GM21576 (cell line): ENCODE measurements around the gene HOXA7.

Source experiments
- ATAC-seq: cut with Tn5 transposase; IDR thresholded peaks from one replicate; pipeline ENCODE4 v1.9.1; 2021; ENCODE audit warnings: mild to moderate bottlenecking, moderate library complexity; ENCODE audit not compliant: unreplicated experiment

HOXA7 gene

GRCh38 chr7:27171637-27172314 is 15.3 kb upstream of the HOXA7 start:
- ATAC-seq: no peak

GRCh38 chr7:27171325-27171636 is 14.8 kb upstream of the HOXA7 start:
- ATAC-seq: no peak

GRCh38 chr7:27170426-27171324 is 14.2 kb upstream of the HOXA7 start:
- ATAC-seq: no peak

GRCh38 chr7:27169658-27170425 is 13.4 kb upstream of the HOXA7 start:
- ATAC-seq: no peak

GRCh38 chr7:27168265-27168947 is 11.9 kb upstream of the HOXA7 start:
- no peak for ATAC-seq

GRCh38 chr7:27167916-27168264 is 11.4 kb upstream of the HOXA7 start:
- no peak for ATAC-seq

GRCh38 chr7:27166531-27167505 is 10.3 kb upstream of the HOXA7 start:
- no peak for ATAC-seq

GRCh38 chr7:27165996-27166530 is 9.6 kb upstream of the HOXA7 start:
- no peak for ATAC-seq

GRCh38 chr7:27165089-27165995 is 8.9 kb upstream of the HOXA7 start, which contains the start of gene HOXA9:
Gene HOXA9 (minus strand): TSS chr7:27165537. CDS start chr7:27165457, 80 bp downstream.
- ATAC-seq: no peak

GRCh38 chr7:27164367-27165088 is 8.1 kb upstream of the HOXA7 start:
- ATAC-seq: no peak

GRCh38 chr7:27164045-27164366 is 7.5 kb upstream of the HOXA7 start:
- no peak for ATAC-seq

GRCh38 chr7:27163288-27164044 is 7.0 kb upstream of the HOXA7 start:
- ATAC-seq: no peak

GRCh38 chr7:27162561-27163287 is 6.2 kb upstream of the HOXA7 start:
- no peak for ATAC-seq

GRCh38 chr7:27161721-27162560 is 5.5 kb upstream of the HOXA7 start:
- no peak for ATAC-seq

GRCh38 chr7:27161214-27161720 is 4.8 kb upstream of the HOXA7 start:
- ATAC-seq: no peak
